Measurements from ENCODE around the gene KATNBL1. TPM values are rescaled to one million over a fixed set of nuclear protein-coding genes. Genes with fewer than 3 reads are reported as not detected.
"Not testable (repeated sequence)": the region's sequence is repeated elsewhere in the genome, so short reads cannot be mapped to it uniquely, and the experiment has no call there.

The KATNBL1 gene
- polyA plus RNA-seq, 3 donors, result 7.9 to 22.5 (median 19.4) TPM

- WGBS, 3 donors, result 51 to 82% (median 61%) methylated on average over 1 of the region's 1 CpG
- H3K27ac ChIP-seq (ENCODE audit: low read depth, low read length), result no peak overlapping the region
Observed at GRCh38 chr15:34125945-34126344, 84.0 kb downstream of the KATNBL1 start.

- 74 to 77% (median 75%) methylated on average over 4 of the region's 4 CpGs for WGBS, 3 donors
- H3K27ac ChIP-seq (ENCODE audit: low read depth, low read length), result no peak overlapping the region
Observed at GRCh38 chr15:34124651-34125050, 85.2 kb downstream of the KATNBL1 start.

- no peak overlapping the region for H3K27ac ChIP-seq (ENCODE audit: low read depth, low read length)
- WGBS, 3 donors, result 32 to 63% (median 55%) methylated on average over 6 of the region's 6 CpGs
Observed at GRCh38 chr15:34122771-34123183, 87.1 kb downstream of the KATNBL1 start.

- H3K27ac ChIP-seq (ENCODE audit: low read depth, low read length), result not testable (repeated sequence)
- WGBS, 3 donors, result 73 to 82% (median 78%) methylated on average over 12 of the region's 12 CpGs
Observed at GRCh38 chr15:34121786-34122185, 88.1 kb downstream of the KATNBL1 start.

GRCh38 chr15:34120420-34120819 is 89.5 kb downstream of the KATNBL1 start:
- not testable (repeated sequence) for H3K27ac ChIP-seq (ENCODE audit: low read depth, low read length)
- 52 to 68% (median 67%) methylated on average over 2 of the region's 2 CpGs for WGBS, 3 donors

GRCh38 chr15:34119291-34119690 is 90.6 kb downstream of the KATNBL1 start:
- WGBS, 3 donors, result 50 to 69% (median 58%) methylated on average over 4 of the region's 4 CpGs
- no peak overlapping the region for H3K27ac ChIP-seq (ENCODE audit: low read depth, low read length)

- WGBS, 3 donors, result 42 to 85% (median 65%) methylated on average over 2 of the region's 2 CpGs
- no peak overlapping the region for H3K27ac ChIP-seq (ENCODE audit: low read depth, low read length)
Observed at GRCh38 chr15:34116620-34117019, 93.3 kb downstream of the KATNBL1 start.

GRCh38 chr15:34114739-34115138 is 95.2 kb downstream of the KATNBL1 start:
- no peak overlapping the region for H3K27ac ChIP-seq (ENCODE audit: low read depth, low read length)
- WGBS, 3 donors, result 86 to 87% (median 86%) methylated on average over 3 of the region's 3 CpGs

- no peak overlapping the region for H3K27ac ChIP-seq (ENCODE audit: low read depth, low read length)
- WGBS, 3 donors, result 43 to 50% (median 50%) methylated on average over 2 of the region's 2 CpGs
Observed at GRCh38 chr15:34114215-34114614, 95.7 kb downstream of the KATNBL1 start.

- no peak overlapping the region for H3K27ac ChIP-seq (ENCODE audit: low read depth, low read length)
- 64 to 77% (median 75%) methylated on average over 6 of the region's 6 CpGs for WGBS, 3 donors
Observed at GRCh38 chr15:34111488-34111887, 98.4 kb downstream of the KATNBL1 start.

- 65 to 69% (median 67%) methylated on average over 5 of the region's 5 CpGs for WGBS, 3 donors
- no peak overlapping the region for H3K27ac ChIP-seq (ENCODE audit: low read depth, low read length)
Observed at GRCh38 chr15:34109797-34110663, 99.9 kb downstream of the KATNBL1 start.

GRCh38 chr15:34107315-34107714 is 102.6 kb downstream of the KATNBL1 start:
- H3K27ac ChIP-seq (ENCODE audit: low read depth, low read length), result no peak overlapping the region
- 81 to 88% (median 82%) methylated on average over 2 of the region's 2 CpGs for WGBS, 3 donors

GRCh38 chr15:34106423-34106822 is 103.5 kb downstream of the KATNBL1 start:
- 79 to 96% (median 95%) methylated on average over 1 of the region's 1 CpG for WGBS, 3 donors
- no peak overlapping the region for H3K27ac ChIP-seq (ENCODE audit: low read depth, low read length)

- WGBS, 3 donors, result 14 to 26% (median 25%) methylated on average over 29 of the region's 29 CpGs
- H3K27ac ChIP-seq (ENCODE audit: low read depth, low read length), result no peak overlapping the region
Observed at GRCh38 chr15:34102175-34102925, 107.5 kb downstream of the KATNBL1 start.

- H3K27ac ChIP-seq (ENCODE audit: low read depth, low read length), result peak within 1 kb of the TSS; percentile 56
- WGBS, 3 donors, result 0% methylated on average over 46 to 48 of the region's 48 CpGs
Observed at GRCh38 chr15:34101366-34102174, 108.3 kb downstream of the KATNBL1 start, which contains the start of the genes EMC7 and PGBD4. EMC7 (minus strand) TSS chr15:34101862; CDS start chr15:34101839, 23 bp downstream. PGBD4 (plus strand) TSS chr15:34102083; CDS start chr15:34102532, 449 bp downstream.

GRCh38 chr15:34099914-34100313 is 110.0 kb downstream of the KATNBL1 start:
- WGBS, 3 donors, result 94 to 98% (median 95%) methylated on average over 5 of the region's 5 CpGs
- no peak overlapping the region for H3K27ac ChIP-seq (ENCODE audit: low read depth, low read length)

All from adipose tissue (tissue), 3 donors.